GM10248 (cell line): Measurements from ENCODE around the gene GRK6.

Source experiments
- CTCF ChIA-PET: fragments of 300-600 bp; sonication (Branson Sonifier 250); formaldehyde crosslinking; extraction: SDS; loops from one replicate; lab custom pipeline; 2021; ENCODE audit warnings: antibody characterized with exemption; lab: Yijun Ruan, JAX
- POLR2A ChIA-PET: fragments of 350-650 bp; sonication (Branson Sonifier 250); formaldehyde crosslinking; extraction: SDS; loops from one replicate; lab custom pipeline; 2020; ENCODE audit warnings: antibody characterized with exemption; lab: Yijun Ruan, JAX
- DNase-seq: peaks from one replicate; pipeline ENCODE4 v3.0.0; 2012; ENCODE audit errors: extremely low spot score
- CTCF ChIP-seq: IDR thresholded peaks from 2 replicates; pipeline ENCODE4 v1.5.1; 2012; ENCODE audit warnings: mild to moderate bottlenecking, low read depth; ENCODE audit errors: extremely low read depth, missing control alignments, control extremely low read depth

Gene GRK6

GRCh38 chr5:177469750-177470525, 43.5 kb downstream of the GRK6 start:
- POLR2A ChIA-PET, result no interaction called here
- no peak for DNase-seq
- CTCF ChIA-PET, result interaction anchor here (0.8 to 10.9 kb wide), 5 partner anchors 9 to 398 kb away, joined by 3 to 123 read pairs (median 6); no protein-coding TSS in a partner anchor
- no peak for TF ChIP-seq CTCF

GRCh38 chr5:177470759-177471536, 44.5 kb downstream of the GRK6 start:
- TF ChIP-seq CTCF, result no peak
- ChIA-PET CTCF (interaction anchor here (1.3 to 10.9 kb wide), 7 partner anchors 8 to 81 kb away, joined by 3 to 123 read pairs (median 9); partner anchors contain the start of gene DOK3), POLR2A (no interaction called here)
- DNase-seq, result no peak

GRCh38 chr5:177471610-177472356, 45.3 kb downstream of the GRK6 start:
- no peak for TF ChIP-seq CTCF
- POLR2A ChIA-PET, result interaction anchor here (0.5 to 0.6 kb wide), 2 partner anchors 126 to 129 kb away, joined by 3 read pairs; no protein-coding TSS in a partner anchor
- CTCF ChIA-PET, result interaction anchor here (0.9 to 10.9 kb wide), 10 partner anchors 8 to 89 kb away, joined by 3 to 123 read pairs (median 5); partner anchors contain the start of gene DOK3
- no peak for DNase-seq

GRCh38 chr5:177472460-177473442, 46.3 kb downstream of the GRK6 start:
- POLR2A ChIA-PET, result interaction anchor here (0.5 to 0.6 kb wide), 2 partner anchors 127 to 128 kb away, joined by 3 read pairs; no protein-coding TSS in a partner anchor
- peak; percentile 84 for DNase-seq
- TF ChIP-seq CTCF, result peak; percentile 17
- CTCF ChIA-PET, result interaction anchor here (0.9 to 10.9 kb wide), 9 partner anchors 9 to 88 kb away, joined by 3 to 123 read pairs (median 6); partner anchors contain the start of gene DOK3

- no peak for TF ChIP-seq CTCF
- CTCF ChIA-PET, result interaction anchor here (0.7 to 10.9 kb wide), 6 partner anchors 18 to 84 kb away, joined by 3 to 123 read pairs (median 8); no protein-coding TSS in a partner anchor
- DNase-seq, result peak; percentile 87
- POLR2A ChIA-PET, result interaction anchor here (0.7 kb wide), 1 partner anchor 161 kb away, joined by 6 read pairs; no protein-coding TSS in a partner anchor
Measured at GRCh38 chr5:177473443-177474001, 47.0 kb downstream of the GRK6 start, which contains the start of gene DBN1. Gene DBN1, minus strand, starts transcription at chr5:177473634. Its CDS starts 113 bp downstream, at chr5:177473521.
